Thymus (tissue), 11 donors: Measurements from ENCODE around the gene COL4A1. TPM values are rescaled to one million over a fixed set of nuclear protein-coding genes. Genes with fewer than 3 reads are reported as not detected.

Experiments
- DNase-seq, 9 donors: peaks; one replicate each; pipeline ENCODE4 v3.0.0-alpha.2; 2013; ENCODE audit warnings: low spot score in 9 of 9, low read depth in 6 of 9, missing footprints in 1 of 9
- H3K27ac ChIP-seq, 2 donors: one replicate each; pipeline ENCODE4 v1.5.1; 2013; ENCODE audit warnings: control low read depth in 1 of 2, low read depth in 1 of 2, low read length in 1 of 2, mild to moderate bottlenecking in 1 of 2, moderate library complexity in 1 of 2
- H3K27me3 ChIP-seq, 2 donors: one replicate each; pipeline ENCODE4 v1.5.1; 2013; ENCODE audit warnings: low read length in 1 of 2; ENCODE audit not compliant: control insufficient read depth in 2 of 2, insufficient read depth in 1 of 2
- H3K36me3 ChIP-seq, 2 donors: one replicate each; pipeline ENCODE4 v1.5.1; 2013; ENCODE audit warnings: low read length in 1 of 2, mild to moderate bottlenecking in 1 of 2, moderate library complexity in 1 of 2; ENCODE audit not compliant: control insufficient read depth in 2 of 2, insufficient read depth in 2 of 2
- H3K4me1 ChIP-seq, 2 donors: one replicate each; pipeline ENCODE4 v1.5.1; 2013; ENCODE audit warnings: low read length in 2 of 2; ENCODE audit not compliant: control insufficient read depth in 2 of 2, insufficient read depth in 2 of 2
- H3K4me3 ChIP-seq, 2 donors: one replicate each; pipeline ENCODE4 v1.5.1; 2013; ENCODE audit warnings: low read length in 2 of 2, control low read depth in 1 of 2, mild to moderate bottlenecking in 1 of 2
- H3K9me3 ChIP-seq, 2 donors: one replicate each; pipeline ENCODE4 v1.5.1; 2013; ENCODE audit warnings: low read length in 1 of 2, mild to moderate bottlenecking in 1 of 2; ENCODE audit not compliant: control insufficient read depth in 2 of 2, insufficient read depth in 1 of 2
- WGBS: extraction: QIAGEN DNeasy Blood & Tissue Kit; methylation state at CpG from one replicate; pipeline ENCODE4 v1.1.7; 2013; 5-methylcytosine and 5-hydroxymethylcytosine counted together
- polyA plus RNA-seq: library from polyadenylated mRNA; stranded (reverse); fragments of 200-250 nt; gene quantifications from one replicate; pipeline ENCODE4 v1.2.3, GENCODE V29; 2013
- total RNA-seq: library from RNA; stranded (reverse); fragments of 120-200 nt; gene quantifications from one replicate; pipeline ENCODE4 v1.2.4, GENCODE V29; 2013
- donor health status: healthy.

Gene COL4A1
- total and polyA plus RNA-seq, 2 donors: 63.0 to 95.2 TPM

- no peaks in the 10 kb centered on the region for H3K4me1 ChIP-seq
- no peak overlapping the region for H3K4me3 ChIP-seq
- H3K27me3 ChIP-seq: peaks cover 20 to 73% of the 10 kb centered on the region in 2 donors
- WGBS: 78% methylated on average over 21 of the region's 21 CpGs
- H3K9me3 ChIP-seq: no peaks in the 10 kb centered on the region
- DNase-seq: no peak
- H3K27ac ChIP-seq: no peak overlapping the region
- H3K36me3 ChIP-seq: no peaks in the 10 kb centered on the region
Measured at GRCh38 chr13:110301606-110302553, 5.1 kb downstream of the COL4A1 start.

DNA sequence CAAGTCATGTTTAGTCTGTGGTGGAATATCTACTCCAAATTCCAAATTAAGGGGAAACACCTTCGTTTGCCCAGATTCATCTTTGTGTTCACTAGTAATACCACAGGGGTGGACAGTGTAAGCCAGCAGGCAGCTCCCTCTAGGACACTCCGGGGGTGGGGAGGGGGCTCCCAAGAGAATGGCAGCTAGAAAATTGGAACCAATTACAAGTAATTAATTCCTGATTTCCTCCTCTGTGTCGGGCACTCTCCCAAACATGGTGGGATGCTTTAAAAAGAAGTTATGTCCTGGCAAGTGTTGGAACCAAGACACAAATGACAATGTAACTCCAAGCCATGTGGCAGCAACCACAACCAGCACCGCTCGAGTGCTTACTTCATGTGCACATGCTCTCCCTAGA lies 5.9 kb downstream of the COL4A1 start:
- peaks cover 12 to 65% of the 10 kb centered on the region in 2 donors for H3K27me3 ChIP-seq
- 69% methylated on average over 5 of the region's 5 CpGs for whole genome bisulfite sequencing
- H3K4me1 ChIP-seq: no peaks in the 10 kb centered on the region
- no peaks in the 10 kb centered on the region for H3K36me3 ChIP-seq
- DNase-seq: no peak
- H3K27ac ChIP-seq: no peak overlapping the region
- H3K4me3 ChIP-seq: no peak overlapping the region
- no peaks in the 10 kb centered on the region for H3K9me3 ChIP-seq

DNA sequence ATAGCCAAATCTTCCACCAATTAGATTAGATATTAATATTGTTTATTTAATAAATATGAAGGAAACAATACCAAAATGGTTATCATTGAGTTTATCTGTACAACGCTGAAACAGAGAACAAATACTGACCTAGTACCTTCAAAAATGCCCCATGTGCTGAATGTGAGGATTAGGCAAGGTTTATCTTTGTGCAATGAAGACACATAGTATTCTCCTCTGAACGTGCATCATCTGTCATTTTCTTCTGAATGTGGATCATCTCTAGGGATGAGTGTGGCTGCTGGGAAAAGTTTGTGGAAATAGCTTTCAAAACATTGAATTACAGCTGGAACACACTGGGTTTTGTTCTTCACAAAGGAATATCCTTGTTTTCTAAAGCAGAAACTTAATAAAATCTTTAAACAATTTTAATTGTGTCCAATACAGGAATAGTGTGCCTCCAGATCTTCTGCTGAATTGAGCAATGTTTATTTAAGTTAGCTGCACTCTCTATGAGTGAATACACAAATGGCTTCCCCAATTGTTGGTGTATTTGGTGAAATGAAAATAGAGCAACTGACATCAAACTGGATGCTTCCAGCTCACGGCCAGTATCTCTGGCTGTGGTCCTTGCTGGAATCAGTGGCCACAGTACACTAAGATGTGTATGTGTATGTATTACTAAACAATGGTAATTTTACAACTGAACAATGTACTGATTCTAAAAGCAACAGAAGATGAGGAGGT lies 6.7 kb downstream of the COL4A1 start:
- no peak for DNase-seq
- Histone ChIP-seq H3K4me1 (no peaks in the 10 kb centered on the region), H3K9me3 (no peaks in the 10 kb centered on the region), H3K27me3 (peaks cover 6 to 59% of the 10 kb centered on the region in 2 donors), H3K27ac (no peak overlapping the region), H3K36me3 (no peaks in the 10 kb centered on the region), H3K4me3 (no peak overlapping the region)
- WGBS: 83% methylated on average over 3 of the region's 3 CpGs

- no peaks in the 10 kb centered on the region for H3K9me3 ChIP-seq
- 72% methylated on average over 10 of the region's 10 CpGs for WGBS
- no peak overlapping the region for H3K4me3 ChIP-seq
- H3K27me3 ChIP-seq: peaks cover 6 to 50% of the 10 kb centered on the region in 2 donors
- H3K27ac ChIP-seq: no peak overlapping the region
- H3K36me3 ChIP-seq: no peaks in the 10 kb centered on the region
- no peak for DNase-seq
- H3K4me1 ChIP-seq: no peaks in the 10 kb centered on the region
Measured at GRCh38 chr13:110299283-110299840, 7.6 kb downstream of the COL4A1 start.

- Histone ChIP-seq H3K27me3 (peaks cover 6 to 48% of the 10 kb centered on the region in 2 donors), H3K4me1 (no peaks in the 10 kb centered on the region), H3K9me3 (no peaks in the 10 kb centered on the region), H3K4me3 (no peak overlapping the region), H3K36me3 (no peaks in the 10 kb centered on the region), H3K27ac (no peak overlapping the region)
- no peak for DNase-seq
- 21% methylated on average over 33 of the region's 33 CpGs for WGBS
Measured at GRCh38 chr13:110298505-110299282, 8.3 kb downstream of the COL4A1 start.

DNA sequence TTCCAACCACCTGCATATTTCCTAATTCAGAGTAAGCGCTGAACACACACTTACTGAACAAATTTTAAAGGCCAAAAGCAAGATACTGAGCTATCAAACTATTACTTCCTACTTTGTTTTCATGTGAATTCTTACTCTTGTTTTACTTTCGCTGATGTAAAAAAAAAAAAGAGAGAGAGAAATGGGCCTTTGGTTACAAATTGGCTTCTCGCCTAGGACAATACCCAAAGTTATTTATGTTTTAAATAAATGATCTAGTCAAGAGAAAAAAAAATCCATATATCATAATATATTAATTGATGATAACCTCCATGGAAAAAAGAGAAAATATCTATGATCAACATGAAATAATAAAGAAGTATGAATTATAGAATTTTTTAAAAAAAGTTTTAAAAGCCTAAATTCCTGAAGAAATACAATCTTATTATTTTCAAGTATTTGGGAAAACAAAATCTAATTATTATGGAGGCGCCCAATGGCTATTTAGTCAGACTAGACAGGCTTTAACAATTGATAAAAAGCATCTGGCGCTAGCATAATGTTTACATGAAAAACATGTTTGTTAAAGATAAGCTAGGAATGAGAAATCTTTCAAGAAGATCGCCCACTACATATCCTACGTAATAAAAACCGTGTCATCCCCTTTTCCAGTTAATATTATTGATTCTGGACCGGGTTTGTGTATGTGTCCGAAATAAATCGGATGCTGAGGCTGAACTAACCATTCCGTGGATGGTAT lies 9.0 kb downstream of the COL4A1 start:
- DNase-seq: no peak
- WGBS: 59% methylated on average over 12 of the region's 12 CpGs
- no peaks in the 10 kb centered on the region for H3K4me1 ChIP-seq
- no peaks in the 10 kb centered on the region for H3K36me3 ChIP-seq
- H3K4me3 ChIP-seq: no peak overlapping the region
- no peaks in the 10 kb centered on the region for H3K9me3 ChIP-seq
- no peak overlapping the region for H3K27ac ChIP-seq
- peaks cover 6 to 41% of the 10 kb centered on the region in 2 donors for H3K27me3 ChIP-seq

DNA sequence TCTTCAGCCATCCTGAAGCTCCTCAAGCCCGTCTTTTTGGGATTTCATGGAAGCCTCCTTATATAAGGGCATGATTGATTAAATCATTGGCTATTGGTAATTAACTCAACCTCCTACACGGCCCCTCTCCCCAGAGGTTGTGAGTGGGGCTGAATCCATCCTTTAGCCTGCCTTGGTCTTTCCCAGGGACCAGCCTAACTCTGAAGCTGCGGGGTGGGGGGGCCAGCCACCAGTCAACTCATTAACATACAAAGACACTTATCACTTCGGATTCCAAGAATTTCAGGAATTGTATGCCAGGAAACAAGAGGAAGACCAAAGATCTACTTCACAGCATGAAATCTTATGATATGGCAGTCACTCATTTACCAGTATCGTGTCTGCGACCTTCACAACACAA lies 9.9 kb downstream of the COL4A1 start:
- Histone ChIP-seq H3K4me3 (no peak overlapping the region), H3K4me1 (no peaks in the 10 kb centered on the region), H3K27me3 (peaks cover 6 to 36% of the 10 kb centered on the region in 2 donors), H3K9me3 (no peaks in the 10 kb centered on the region), H3K36me3 (no peaks in the 10 kb centered on the region), H3K27ac (no peak overlapping the region)
- 66% methylated on average over 6 of the region's 6 CpGs for WGBS
- no peak for DNase-seq

GRCh38 chr13:110294622-110295021 lies 12.3 kb downstream of the COL4A1 start:
- no peak overlapping the region for H3K27ac ChIP-seq
- H3K4me1 ChIP-seq: no peaks in the 10 kb centered on the region
- DNase-seq: no peak

More at GRCh38 chr13:110294622-110295021, 12.3 kb downstream of the COL4A1 start:
- Histone ChIP-seq H3K27me3 (peaks cover 6 to 23% of the 10 kb centered on the region in 2 donors), H3K36me3 (no peaks in the 10 kb centered on the region), H3K4me3 (no peak overlapping the region), H3K9me3 (no peaks in the 10 kb centered on the region)
